Glomerular visceral epithelial cell (primary cell): ENCODE measurements around the gene MRPS23.

Experiments used
- DNase-seq: peaks from one replicate; pipeline ENCODE4 v3.0.0-alpha.2; 2016; ENCODE audit errors: extremely low spot score

Gene MRPS23

DNA sequence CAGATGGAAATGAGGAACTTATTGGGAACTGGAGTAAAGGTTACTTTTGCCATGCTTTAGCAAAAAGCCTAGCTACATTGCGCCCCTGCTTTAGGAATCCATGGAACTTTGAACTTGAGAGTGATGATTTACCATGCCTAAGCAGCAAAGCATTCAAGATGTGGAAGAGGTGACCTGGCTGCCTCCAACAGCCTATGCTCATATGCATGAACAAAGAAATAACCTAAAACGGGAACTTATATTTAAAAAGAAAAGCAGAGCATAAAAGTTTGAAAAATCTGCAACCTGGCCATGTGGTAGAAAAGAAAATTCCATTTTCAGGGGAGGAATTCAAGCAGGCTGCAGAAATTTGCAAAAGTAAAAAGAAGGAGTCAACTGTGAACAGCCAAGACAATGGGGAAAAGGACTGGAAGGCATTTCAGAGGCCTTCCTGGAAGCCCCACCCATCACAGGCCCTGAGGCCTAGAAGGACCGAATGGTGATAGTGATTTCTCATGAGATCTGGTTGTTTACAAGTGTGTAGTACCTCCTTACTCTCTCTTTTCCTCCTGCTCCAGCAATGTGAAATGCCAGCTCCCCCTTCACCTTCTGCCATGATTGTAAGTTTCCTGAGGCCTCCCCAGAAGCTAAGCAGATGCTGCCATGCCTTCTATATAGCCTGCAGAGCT lies 48.7 kb downstream of the MRPS23 start:
- DNase-seq: no peak

DNA sequence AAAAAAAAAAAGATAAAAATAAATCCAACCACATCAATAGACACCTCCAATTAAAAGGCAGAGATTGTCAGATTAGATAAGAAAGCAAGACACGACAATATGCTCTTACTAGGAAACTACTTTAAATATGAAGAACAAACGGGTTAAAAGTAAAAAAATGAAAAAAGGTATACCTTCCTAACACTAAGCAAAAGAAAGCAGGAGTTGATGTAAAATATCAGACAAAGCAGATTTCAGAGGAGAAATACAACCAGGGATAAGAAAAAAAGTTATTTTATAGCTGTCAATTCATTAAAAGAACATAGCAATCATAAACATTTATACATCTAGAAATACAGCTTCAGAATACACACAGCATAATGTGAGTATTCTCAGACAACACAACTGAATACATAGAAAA lies 55.0 kb downstream of the MRPS23 start:
- DNase-seq: no peak

DNA sequence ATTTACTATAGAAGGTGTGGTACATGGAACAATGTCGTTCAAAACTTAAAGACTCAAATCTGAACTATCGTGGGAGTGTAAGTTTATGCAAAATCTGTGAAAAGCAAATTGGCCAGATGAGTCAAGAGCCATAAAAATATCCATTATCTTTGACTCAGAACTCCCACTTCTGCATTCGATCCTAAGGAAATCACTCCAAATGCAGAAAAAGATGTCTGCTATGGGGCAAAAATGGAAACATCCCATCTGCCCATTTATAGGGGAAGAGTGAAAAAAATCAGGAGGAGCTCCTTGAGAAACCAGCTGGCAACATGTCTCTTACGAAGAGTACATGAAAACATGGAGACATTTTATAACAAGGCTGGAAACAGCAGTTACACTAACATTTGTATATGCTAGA lies 61.1 kb downstream of the MRPS23 start:
- no peak for DNase-seq

DNA sequence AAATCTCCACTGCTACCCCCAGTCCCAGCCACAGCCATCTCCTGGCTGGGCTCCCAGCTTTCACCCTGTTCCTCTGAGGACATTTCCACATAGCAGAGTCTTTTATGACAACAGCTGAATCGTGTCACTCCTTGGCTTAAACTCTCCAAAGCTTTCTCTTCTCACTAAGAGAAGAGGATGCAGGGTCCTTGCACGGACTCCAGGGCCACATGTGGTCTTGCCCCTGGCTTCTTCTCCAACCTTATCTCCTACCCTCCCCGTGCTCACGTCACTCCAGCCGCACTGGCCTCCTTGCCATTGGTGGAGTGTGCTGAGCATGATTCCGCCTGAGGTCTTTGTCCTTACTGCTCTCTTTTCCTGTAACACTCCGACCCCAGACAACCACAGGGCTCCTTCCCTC lies 64.8 kb downstream of the MRPS23 start:
- DNase-seq: no peak
